ENCODE measurements around the gene C3orf80.

DNA sequence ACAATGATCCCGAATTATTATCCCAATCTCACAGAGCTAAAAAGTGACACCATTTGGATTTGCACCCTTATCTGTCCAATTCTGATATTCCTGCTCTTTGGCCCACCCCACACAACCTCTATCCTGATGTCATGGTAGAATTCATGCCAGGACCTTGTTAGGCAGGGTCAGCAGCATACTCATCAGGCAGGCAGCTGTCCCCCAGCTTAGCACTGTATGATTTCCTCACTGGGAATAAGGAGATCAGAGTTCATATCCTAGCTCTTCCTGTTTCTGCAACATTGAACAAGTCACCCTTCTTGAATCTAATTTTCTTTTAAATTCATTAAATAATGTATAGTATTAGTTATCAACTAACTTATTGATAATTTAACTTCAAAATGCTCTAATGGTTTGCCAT is 12.0 kb upstream of the C3orf80 start:
- TF ChIP-seq, protein P1, sequence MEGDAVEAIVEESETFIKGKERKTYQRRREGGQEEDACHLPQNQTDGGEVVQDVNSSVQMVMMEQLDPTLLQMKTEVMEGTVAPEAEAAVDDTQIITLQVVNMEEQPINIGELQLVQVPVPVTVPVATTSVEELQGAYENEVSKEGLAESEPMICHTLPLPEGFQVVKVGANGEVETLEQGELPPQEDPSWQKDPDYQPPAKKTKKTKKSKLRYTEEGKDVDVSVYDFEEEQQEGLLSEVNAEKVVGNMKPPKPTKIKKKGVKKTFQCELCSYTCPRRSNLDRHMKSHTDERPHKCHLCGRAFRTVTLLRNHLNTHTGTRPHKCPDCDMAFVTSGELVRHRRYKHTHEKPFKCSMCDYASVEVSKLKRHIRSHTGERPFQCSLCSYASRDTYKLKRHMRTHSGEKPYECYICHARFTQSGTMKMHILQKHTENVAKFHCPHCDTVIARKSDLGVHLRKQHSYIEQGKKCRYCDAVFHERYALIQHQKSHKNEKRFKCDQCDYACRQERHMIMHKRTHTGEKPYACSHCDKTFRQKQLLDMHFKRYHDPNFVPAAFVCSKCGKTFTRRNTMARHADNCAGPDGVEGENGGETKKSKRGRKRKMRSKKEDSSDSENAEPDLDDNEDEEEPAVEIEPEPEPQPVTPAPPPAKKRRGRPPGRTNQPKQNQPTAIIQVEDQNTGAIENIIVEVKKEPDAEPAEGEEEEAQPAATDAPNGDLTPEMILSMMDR (IDR thresholded peaks at IDR 0.05) = no peak
- no peak for TF ChIP-seq POLR2A (IDR thresholded peaks at IDR 0.05)

Data from adrenal gland (tissue), 5 donors.